CD4-positive, alpha-beta T cell treated with Interleukin-15 for 4 hours (primary cell): ENCODE measurements around the gene SF3A2.

Source experiments
- DNase-seq: peaks from one replicate; pipeline ENCODE4 v3.0.0-alpha.2; 2020; ENCODE audit warnings: low spot score

The SF3A2 gene

DNA sequence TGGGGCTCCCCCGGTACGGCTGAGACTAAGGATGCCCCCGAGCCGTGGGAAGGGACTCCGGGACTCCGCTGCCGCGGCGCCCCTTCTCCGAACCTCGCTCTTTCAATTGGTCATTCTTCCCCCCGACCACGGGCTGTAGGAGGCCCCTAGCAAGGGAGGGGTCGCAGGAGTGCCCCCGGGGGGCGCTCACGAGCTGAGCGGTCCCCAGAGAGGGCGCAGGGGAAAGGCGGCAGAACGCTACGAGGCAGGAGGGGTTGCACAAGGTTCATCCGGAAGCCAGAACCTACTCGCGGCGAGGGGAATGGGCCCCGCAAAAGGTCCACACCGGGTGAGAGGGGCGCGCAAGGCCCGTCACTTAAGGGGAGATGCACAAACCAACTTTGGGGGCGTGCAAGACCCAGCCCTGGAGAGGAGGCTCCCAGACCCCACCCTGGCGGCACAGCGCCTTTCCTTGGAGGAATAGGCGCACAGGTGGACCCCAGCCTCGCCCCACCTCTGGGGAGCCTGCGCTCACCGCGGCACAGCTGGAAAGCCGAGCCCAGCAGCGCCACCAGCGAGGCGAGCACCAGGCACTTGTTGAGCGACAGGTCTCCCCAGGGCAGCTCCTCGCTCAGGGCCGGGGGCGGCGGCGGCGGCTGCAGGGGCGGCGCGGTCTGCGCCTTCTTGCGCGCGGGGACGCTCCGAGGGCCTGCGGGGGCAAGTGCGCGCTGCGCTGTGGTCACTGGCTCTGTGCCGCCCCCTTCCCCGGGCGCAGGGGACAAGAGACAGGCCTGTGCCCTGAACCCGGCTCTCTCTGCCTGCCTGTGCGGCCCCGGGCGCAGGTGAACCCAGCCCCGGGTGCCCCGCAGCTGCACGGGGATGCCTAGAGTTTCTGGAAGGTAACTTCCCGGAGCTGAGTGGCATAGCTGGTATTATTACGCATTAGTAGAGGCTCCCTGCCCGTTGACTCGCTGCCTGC lies 16.8 kb downstream of the SF3A2 start:
- DNase-seq, result peak; percentile 45

DNA sequence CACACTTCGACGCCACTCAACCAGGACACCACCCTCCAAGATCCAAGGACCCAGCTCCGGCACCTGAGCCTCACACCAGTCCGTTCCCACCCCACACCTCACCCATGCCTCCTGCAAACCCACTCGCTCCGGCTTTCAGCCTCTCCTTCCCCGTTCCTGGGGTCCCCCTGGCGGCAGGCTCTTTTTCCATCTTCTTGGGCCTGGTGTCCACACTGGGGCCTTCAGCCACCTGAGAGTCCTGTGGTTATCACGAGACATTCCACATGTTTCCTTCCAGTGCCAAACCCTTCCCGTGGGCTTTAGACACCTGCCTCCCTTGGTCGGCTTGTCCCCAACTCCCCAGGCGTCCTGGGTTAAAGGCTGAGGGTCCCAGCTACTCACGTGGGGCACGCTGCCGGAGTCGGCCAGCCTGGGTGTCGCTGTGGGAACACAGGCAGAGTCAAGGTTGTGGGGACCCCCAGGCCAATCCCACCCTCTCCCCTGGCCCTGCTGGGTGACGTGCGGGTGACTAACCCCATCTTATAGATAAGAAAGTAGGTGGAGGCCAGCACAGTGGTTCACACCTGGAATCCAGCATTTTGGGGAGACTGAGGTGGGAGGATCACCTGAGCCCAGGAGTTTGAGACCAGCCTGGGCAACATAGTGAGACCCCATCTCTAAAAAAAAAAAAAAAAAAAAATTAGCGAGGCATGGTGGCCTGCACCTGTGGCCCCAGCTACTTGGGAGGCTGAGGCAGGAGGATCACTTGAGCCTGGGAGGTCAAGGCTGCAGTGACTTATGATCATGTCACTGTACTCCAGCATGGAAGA lies 17.6 kb downstream of the SF3A2 start:
- DNase-seq, result no peak

DNA sequence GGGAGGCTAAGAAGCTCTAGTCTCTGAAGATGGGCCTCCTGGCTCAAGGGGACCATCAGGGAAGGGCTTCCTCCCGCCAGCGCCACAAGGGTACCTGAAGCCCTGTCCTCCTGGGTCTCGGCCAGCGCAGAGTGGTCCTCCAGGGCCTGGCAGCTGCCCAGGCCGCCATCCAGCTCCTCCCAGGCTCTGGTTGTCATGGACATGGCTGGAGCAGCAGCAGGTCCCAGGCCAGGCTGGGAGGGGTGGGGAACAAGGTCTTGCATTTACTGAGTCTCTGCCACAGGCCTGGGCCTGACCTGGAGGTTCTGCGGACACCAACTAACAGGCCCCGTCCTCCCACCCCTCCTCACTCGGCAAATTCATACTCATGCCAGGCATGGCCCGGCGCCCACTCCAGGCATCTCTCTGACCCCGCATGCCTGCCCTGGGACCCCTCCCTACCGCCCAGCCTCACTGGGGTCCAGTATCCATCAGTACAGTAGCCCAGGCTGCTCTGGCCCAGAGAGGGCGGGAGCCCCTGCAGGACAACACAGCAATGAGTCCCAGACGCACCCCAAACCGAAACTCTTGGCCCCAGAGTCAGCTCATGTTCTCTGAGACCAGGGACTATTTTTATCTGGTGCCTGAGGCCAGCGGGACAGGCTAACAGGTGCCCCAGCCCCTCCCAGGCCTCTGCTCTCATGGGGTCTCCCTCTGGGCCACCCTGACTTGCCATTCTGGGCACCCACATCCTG lies 18.7 kb downstream of the SF3A2 start:
- DNase-seq, result no peak

DNA sequence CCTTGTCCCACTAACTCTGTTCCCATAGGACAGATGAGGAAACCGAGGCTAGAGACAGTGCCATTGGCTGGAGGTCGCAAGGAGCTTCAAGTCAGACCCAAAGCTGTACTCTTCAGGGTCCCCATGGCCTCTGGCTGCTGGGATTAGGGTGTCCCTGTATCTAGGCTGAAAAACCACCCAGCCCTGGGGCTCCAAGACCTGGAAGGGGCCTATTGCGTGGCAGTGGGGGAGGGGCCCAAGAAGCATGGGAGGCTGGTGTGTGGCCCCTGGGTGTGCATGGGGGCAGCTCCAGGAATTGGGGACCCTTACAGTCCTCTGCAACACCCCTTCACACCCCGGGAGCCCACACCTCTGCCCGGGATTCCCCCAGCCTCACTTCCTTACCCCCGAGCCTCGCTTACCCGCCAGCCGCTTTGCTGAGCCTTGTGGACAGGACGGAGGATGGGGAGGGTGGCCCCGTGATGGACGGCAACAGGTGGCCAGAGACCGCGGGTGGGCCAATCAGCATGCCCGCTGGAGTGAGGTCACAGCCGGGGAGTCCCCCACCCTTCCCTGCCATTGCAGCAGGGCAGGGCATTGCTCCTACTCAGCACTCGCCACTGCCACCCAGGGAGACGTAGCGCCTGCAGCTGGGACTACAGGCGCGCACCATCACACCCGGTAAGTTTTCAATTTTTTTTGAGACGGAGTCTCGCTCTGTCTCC lies 19.5 kb downstream of the SF3A2 start, which contains the start of gene JSRP1:
Gene JSRP1, minus strand, starts transcription at position 436 of the 704 bp plus-strand sequence. CDS start 1,103 bp downstream, outside the sequence.
- DNase-seq, result no peak

DNA sequence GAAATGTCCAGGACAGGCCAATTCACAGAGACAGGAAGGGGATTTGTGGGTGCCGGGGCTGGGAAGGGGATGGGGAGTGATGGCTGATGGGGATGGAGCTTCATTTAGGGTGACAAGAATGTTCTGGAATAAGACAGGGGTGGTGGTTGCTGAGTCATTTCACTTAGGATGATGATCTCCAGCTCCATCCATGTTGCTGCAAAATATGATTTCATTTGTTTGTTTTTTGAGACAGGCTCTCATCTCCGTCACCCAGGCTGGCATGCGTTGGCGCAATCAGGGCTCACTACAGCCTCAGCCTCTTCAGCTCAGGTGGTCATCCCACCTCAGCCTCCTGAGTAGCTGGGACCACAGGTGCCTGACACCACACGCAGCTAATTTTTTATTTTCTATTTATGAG lies 22.7 kb downstream of the SF3A2 start:
- no peak for DNase-seq

DNA sequence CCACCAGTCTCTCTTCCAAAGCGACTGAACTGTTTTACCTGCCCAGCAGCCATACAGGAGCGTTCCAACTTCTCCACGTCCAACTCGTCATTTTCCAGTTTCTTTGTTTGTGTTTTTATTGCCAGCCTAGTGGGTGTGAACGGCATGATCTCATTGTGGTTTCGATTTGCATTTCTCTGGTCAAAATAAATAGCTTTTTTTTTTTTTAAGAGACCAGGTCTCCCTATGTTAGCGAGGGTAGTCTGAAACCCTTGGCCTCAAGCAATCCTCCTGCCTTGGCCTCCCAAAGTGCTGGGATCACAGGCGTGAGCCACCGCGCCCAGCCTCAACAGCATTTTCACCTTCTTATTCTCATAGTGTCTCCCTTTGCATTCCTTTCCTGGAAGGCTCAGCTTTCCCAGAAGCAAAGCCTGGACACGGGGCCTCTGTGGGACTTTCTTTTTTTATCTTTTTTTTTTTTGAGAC lies 23.7 kb downstream of the SF3A2 start:
- DNase-seq, result no peak

DNA sequence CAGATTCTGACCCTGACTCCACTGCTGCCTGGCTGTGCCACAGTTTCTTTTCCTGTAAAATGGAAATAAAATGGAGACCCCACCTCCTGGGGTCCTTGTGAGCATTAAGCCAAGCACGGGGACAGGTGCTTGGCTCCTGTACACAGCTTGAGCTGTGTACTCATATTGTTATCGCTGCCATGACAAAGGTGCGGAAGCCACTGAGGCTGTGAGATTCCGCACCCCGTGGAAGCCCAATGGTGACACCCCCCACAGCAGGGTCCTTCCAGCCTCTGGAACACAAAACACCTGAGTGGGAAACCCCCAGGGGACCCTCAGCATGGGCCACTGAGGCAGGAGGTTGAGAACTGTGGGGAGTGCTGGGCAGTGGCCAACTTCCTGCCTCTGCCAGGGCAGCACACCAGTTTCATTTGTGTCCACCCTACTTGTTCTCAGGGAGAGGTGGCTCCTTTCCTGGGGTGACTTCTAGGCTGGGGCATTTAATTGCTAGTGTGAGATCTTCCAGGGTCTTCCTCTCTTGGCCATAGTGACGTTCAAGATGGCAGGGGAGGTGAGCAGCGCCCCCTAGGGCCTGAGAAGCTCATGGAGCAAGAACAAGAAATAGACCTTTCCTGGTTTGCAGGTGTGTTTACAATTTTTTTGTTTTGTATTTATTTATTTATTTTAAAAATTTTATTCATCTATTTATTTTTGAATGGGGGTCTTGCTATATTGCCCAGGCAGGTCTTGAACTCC lies 25.0 kb downstream of the SF3A2 start:
- DNase-seq, result peak; percentile 54

DNA sequence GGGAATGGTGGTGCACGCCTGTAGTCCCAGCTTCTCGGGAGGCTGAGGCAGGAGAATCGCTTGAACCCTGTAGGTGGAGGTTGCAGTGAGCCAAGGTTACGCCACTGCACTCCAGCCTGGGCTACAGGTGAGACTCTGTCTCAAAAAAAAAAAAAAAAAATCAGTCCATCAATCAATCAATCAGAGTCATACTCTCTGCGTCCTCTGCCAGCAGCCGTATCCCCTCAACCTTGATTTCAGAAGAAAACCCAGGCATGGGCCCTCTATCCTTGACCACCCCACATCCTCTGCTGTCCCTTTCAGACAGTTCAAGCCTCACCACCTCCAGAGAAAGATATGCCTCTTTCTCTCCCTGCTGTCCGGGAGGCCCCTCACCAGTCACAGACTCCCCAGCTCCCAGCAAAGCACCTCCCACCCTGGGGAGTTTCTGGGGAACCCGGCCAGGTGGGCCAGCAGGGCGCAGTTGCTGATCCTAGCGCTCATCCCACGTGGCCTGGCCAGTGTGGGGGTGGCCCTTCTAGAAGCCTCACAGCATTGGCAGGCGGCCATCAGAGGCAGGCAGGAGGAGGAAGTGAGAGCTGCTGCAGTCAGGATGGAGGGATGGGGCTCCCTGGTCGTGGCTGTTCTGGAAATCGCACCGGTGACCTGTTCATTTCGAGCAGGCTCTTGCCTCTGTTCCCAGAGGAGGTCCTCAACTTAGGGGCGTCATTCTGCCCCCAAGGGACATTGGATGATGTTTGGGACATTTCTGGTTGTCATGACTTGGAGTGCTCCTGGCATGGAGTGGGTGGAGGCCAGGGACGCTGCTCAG lies 29.8 kb downstream of the SF3A2 start:
- no peak for DNase-seq

DNA sequence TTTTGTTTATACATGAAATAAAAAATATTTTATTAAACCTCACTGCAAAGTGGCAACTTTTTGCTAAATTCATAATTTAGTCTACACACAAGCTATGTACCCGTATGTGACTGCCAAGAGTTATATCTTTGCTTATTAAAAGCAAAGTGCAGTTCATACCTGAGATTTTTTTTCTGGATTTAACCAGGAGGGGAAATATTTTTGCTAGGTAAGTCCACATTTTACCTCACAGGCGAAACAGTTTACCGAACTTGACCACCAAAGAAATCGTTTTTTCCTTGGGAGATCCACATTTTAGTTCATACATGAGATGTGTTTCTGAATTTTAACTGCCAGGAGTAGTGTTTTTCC lies 31.8 kb downstream of the SF3A2 start:
- no peak for DNase-seq

DNA sequence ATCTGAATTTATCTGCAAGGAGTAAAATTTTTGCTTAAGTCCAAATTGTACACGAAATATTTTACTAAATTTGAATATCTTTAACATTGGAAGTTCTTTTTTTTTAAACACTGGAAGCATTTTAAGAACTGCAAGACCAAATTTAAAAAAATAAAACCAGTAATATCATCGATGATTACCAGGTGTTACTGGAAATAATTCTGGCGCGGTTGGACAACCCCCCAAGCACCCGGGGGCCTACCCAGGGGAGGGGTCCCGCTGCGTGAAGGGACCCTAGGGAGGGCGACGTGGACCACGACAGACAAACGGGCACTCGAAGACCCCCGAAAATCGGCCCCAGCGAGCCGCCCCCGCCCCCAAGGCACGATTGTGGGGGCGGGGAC lies 32.2 kb downstream of the SF3A2 start:
- DNase-seq, result no peak

DNA sequence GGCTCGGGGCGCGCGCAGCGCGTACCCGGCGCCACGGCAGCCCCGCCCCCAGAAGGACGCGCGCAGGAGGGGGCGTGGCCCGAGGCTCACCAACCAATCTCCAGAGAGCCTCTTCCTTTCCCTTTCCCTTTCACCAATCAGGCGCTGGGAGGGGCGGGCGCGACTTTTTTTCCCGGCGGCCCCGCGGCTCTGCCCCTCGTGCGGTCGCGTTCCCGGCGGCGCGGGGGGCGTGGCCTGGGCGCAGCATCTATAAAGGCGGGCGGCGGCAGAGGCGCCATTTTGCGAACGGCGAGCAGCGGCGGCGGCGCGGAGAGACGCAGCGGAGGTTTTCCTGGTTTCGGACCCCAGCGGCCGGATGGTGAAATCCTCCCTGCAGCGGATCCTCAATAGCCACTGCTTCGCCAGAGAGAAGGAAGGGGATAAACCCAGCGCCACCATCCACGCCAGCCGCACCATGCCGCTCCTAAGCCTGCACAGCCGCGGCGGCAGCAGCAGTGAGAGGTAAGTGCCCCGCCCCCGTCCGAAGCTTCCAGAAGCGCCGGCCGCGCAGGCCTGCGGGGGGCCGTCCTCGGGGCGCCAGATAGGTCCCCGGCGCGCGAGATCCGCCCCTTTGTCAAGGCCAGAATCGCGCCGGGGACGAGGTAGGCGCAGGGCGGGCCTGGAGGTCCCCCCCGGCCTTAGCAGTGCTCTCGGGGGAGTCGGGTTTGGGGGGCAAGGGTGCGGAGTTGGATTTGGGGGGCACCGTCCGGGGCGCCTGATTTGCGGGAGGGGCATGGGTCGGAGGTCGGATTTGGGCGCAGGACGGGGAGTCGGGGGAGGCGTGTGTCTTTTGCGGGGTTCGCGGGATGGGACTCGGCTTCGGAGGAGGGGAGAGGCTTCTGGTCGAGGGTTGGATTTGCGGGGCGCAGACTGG lies 32.9 kb downstream of the SF3A2 start:
- peak; percentile 99 for DNase-seq

DNA sequence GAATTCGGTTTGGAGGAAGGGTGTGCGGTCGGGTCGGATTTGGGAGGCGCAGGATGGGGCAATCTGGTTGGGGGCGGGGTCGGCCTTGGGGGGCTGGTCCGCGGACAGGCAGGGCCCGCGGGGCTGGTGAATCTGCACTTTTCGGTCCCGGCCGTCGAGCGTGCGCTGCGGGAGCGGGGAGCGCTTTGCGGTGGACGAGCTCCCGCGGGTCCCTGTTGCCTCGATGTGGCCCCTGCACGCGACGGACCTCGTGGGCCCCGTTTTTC lies 33.5 kb downstream of the SF3A2 start:
- DNase-seq, result no peak

DNA sequence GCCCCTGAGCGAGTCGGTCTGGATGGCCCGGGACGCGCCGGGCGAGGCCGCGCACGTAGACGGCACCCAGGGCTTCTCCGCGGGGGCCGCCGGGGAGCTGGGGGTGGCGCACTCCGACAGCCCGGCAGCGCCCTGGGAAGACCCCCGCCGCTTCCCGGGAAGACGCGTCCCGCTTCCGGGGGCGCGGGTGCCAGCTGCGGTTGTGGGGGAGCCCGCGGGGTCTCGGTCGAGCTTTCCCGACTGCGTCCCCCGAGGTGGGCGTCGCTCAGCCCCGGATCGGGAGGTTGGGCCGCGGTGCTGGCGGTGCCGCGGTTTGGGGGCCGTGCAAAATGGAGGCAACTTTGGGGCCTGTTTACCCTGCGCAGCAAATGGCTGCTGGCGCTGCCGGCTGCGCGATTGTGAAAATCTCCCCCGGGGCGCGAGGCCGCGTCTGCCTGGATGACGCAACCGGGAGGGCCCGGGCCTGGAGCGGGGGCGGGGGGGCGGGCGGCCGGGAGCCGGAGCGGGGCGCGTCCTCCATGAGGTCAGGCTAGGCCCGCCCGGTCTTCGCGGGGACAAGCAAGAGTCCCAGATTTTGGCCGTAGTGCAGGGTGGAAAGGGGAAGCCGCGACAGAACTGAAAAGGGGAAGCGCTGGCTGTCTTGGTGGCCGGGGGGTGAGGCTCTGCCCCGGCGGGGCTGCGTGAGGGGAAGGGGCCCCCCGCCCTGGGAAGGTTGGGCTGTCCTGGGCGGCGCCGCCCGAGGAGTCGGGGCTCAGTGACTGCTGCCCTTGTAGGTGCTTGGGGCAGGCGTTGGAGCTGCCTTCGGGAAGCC lies 34.0 kb downstream of the SF3A2 start:
- DNase-seq, result peak; percentile 71

DNA sequence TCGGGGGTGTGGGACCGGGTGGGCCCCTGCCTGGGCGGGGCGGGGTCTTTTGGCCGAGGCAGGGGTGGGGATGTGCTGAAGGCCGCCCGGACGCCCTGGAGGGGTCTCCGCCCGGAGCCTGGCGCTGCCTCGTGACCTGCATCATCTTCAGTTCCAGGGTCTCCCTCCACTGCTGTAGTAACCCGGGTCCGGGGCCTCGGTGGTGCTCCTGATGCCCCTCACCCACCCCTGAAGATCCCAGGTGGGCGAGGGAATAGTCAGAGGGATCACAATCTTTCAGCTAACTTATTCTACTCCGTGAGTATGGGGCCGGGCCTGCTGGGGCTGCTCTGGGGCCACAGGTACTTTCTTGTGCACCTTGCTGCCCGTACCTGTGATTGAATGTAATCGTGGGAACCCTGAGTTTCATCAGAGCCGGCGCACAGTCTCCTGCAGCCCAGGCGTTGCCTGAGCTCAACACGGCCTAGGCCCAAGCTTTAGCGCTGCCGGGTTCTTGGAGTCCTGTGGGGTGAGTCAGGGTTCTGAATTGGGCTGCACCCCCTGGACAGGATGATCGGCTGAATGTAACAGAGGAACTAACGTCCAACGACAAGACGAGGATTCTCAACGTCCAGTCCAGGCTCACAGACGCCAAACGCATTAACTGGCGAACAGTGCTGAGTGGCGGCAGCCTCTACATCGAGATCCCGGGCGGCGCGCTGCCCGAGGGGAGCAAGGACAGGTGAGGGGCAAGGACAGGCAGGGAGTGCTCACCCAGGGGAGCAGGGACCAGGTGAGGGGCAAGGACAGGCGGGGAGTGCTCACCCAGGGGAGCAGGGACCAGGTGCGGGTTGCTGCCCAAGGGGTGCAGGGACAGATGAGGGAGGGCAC lies 34.8 kb downstream of the SF3A2 start:
- no peak for DNase-seq

DNA sequence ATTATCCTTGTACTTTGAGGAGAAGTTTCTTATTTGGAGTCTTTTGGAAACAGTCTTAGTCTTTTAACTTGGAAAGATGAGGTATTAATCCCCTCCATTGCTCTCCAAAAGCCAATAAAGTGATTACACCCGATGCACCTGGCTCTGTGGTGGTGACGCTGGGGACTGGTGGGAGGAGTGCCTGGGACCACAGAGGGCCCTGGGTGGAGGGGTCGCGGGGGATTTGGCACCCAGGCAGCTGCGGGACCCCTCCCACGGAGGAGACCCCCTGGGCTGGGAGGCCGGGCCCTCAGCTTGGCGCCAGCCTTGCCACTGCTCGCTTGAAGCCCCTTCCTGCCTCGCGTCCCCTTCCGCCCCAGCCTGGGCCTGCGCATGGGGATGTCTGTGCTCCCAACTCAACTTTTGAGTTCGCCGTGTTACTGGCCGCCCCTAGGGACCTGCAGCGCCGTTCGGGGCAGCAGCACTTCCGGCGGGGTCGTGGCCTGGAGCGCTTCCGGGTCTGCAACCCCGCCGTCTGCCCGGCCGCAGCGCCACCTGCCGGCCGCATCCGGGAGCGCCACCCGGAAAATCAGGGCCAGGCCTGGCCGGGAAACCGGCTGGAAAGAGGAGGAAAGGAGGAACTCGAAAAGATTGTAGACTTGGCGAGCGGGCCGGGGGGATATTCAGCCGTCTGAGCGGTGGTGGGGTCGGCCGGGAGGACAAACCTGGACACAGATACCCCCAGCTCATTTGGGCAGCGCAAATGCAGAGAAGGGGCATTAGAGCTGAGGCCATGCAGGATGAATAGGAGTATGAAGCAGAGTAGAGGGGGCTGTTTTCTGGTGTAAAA lies 36.9 kb downstream of the SF3A2 start:
- peak; percentile 73 for DNase-seq

DNA sequence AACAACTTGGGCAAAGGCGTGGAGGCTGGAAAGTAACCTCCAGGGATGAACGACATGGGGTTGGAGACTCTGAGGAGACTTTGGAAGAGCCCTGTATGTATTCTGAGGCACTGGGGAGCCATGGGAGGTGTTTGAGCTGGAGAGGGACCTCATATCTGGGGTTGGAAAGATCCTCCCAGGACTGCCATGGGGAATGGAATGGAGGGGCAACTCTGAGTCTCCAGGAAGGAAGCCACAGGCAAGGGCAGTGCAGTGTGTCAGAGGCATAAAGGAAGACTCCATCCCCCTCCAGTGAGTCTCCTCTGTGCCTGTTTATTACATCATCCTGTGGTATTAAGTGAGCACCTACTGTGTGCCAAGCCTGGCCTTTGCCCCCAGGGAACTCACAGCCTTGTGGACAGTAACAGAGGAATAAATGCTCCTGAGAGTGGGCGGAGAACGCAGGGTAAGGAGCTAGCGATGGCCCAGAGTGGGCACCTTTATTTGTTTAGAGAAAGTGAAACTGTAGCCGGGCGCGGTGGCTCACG lies 37.6 kb downstream of the SF3A2 start:
- DNase-seq, result no peak
